ENCODE measurements around the gene FAM114A1.
"Not testable (repeated sequence)": the region's sequence is repeated elsewhere in the genome, so short reads cannot be mapped to it uniquely, and the experiment has no call there.

The FAM114A1 gene

DNA sequence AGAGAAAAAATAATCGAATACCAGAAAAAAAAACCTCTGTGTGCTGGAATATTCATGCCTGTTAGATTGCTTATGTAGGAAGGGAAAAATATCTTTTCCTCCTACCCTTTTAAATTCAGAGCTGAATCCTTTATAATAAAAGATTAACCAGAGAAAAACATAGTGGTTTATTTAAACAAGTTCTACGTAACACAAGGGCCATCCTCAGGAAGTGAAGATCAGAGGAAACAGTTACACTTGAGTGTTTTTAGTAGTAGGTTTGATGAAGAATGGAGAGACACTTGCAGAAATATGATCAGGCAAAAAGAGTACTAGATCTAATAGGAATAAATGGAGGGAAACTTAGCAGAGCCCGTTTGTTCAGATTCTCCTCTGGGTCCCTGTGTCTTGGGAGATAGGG lies 98.3 kb downstream of the FAM114A1 start:
- no peak for DNase-seq (ENCODE audit: low read depth, low spot score)

DNA sequence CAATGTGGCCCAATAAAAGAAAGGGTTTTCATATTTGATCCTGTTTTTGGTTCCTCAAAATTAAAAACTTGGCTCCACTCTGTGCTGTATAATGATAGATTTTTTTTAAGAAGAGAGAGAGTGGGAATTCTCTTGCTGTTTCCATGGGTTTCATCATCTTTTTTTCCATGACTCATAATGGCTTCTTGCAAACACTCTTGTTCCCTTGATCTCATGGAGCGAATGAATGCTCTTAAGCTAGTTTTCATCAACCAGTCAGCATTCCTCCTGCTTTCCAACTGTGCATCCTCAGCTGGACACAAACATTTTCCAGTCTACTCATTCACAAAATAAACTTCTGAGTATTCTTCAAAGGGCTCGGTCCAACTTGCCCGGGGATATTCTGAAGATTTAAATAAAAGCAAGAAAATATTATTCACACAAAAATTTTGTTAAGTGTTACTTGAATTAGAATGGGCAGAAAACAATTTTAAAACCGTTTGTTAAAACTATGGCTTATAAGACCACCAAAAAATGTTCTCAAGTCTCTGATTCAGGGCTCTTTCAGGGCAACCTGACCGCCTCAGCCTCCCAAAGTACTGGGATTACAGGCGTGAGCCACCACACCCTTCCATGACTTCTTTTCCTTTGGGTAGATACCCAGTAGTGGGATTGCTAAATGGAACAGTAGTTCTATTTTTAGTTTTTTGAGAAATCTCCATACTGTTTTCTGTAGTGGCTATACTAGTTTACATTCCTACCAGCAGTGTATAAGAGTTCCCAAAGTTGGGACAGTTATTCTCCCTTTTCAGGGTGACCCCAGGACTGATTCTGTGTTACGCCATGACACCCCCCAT lies 99.9 kb downstream of the FAM114A1 start:
- DNase-seq (ENCODE audit: low read depth, low spot score): no peak

DNA sequence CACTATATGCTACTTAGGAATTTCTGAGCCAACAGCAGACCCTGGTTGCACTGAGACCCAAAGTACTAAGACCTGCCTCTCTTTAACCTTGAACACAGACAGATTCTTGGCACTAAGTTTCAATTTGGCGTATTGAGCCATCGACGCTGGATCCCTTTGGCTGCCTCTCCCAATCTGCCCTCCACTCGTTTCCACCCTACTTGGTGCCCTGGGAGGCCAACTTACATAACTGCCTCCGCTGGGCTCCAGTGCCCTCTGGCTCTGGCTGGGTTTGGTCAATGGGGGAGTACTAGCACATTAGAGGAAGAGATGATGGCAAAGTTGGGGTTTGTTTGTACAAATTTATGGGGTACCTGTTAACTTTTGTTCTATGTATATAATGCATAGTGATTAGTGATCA lies 101.1 kb downstream of the FAM114A1 start:
- no peak for DNase-seq (ENCODE audit: low read depth, low spot score)

DNA sequence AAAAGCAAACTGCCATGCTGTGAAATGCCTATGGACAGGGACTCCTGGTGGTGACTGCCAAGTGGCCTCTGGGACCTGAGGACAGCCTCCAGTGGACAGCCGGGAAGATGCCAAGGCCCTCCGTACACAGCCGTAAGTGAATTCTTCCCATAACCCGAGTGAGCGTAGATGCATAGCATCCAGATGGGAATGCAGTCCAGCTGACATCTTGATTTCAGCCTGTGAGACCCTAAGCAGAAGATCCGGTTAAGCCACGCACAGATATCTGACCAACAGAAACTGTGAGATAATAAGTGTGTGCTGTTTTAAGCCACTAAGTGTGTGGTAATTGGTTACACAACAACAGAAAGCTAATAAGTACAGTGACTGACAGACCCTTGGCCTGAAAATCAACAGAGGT lies 108.7 kb downstream of the FAM114A1 start:
- no peak for DNase-seq (ENCODE audit: low read depth, low spot score)

DNA sequence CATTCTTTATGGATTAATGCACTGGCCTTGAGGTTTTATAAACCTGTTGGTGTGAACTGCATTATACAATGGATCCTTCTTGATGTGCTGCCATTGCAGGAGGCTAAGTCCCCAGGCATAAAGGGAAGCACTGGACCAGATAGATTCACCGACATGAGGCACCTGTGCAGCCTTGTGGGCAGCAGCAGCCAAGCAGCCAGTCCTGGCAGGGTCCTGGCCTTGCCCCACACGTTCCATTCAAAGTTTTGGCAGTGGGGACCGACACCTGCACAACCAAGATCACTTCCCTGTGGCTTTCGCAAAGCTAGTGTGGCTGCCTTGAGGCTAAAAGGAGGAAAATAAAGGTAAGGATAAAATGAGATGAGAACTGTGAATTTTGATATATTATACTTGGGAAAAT lies 111.5 kb downstream of the FAM114A1 start:
- DNase-seq (ENCODE audit: low read depth, low spot score): no peak

DNA sequence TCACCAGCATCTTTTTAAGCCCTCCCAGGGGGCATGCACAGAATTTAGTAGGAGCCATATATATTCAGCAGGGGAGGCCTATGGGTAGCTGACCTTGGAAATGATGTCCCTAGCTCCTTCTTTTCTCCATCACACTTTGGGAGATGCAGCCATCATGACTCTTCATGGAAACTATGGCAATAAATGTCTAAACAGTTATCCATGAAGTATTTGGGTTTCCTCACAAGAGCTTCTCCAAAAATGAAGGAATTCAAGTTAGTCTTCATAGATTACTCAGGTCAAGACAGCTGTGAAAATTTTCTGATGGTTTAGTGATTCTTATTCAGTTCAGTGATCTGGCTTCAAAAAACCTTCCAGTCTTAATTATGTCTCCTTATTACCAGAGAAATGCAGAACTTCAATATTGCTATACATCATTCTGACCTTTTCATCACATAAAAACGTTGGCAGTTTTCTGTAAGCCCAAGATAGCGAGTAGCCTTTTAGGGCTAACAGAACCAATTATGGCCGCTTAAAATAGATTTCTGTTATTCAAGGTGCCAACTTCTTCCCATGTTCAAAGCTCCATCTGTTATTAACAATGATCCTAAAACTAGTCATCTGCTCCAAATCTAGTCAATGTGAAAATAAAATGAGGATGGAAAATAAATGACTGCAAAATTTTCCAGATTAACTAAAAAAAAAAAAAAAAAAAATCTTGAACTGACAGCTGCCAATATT lies 112.1 kb downstream of the FAM114A1 start:
- no peak for DNase-seq (ENCODE audit: low read depth, low spot score)

DNA sequence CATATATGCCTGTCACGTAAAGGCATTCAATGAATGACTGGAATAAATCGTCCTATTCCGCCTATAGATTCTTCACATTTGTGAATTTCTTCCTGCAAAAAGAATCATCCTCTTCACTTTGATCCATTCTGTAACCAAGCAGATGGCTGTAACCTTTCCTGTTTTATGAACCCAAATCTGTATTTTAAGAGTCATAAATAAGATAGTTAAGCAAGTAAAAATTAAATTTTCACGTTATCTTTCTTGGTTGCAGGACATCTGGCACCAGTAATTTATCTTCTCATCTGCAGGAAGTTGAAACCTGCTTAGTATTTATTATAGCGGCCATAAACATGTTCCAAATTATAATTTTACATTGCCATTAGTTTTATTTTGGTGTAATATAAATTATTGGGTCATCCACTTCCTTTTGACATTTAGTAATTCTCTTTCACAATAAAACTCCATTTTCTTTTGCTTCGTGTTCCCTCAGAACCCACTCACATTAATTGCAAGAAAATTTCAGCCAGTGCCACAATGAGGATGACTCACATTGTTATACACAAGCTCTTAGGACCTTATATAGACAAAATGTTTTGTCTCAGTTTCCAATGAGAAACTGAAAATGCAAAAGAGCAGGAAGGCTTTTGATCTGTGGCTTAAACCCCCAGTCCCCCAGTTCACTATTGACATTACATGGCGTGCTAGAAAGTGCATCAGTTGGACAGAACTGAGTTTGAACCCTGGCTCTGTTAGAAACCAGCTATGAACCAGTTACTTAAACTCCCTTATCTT lies 113.5 kb downstream of the FAM114A1 start:
- no peak for DNase-seq (ENCODE audit: low read depth, low spot score)

DNA sequence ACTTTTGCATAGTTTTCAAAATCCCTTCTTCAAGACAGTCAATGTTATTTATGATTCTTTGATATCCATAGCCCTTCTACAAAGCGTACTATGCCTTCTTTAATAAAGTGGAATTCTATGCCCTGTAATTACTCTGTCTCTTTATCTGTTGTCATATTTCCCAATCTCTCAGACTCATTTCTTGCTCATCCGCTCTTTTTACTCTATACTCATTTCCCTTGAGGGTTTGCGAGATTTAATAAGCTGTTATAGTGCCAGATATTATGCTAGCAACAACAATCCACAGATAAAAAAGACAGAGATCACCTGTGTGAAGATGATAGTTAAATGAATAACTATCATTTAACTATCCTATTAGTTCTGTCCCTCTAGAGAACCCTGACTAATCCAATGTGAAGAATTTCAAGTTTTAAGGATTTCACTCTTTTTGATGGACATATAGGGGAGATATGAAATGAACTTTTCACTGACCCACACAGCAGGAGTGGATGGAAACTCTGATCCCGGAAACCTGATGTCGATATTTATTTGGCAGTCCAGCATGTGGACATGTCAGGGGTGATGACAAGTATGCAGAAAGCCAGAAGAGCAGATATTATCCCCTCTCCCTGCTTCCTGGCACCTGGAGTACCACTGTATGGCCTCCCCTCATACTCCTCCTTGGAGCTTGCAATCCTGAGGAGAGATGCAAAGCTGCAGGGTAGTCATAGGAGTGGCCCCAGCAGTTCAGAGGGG lies 114.9 kb downstream of the FAM114A1 start:
- DNase-seq (ENCODE audit: low read depth, low spot score): no peak

DNA sequence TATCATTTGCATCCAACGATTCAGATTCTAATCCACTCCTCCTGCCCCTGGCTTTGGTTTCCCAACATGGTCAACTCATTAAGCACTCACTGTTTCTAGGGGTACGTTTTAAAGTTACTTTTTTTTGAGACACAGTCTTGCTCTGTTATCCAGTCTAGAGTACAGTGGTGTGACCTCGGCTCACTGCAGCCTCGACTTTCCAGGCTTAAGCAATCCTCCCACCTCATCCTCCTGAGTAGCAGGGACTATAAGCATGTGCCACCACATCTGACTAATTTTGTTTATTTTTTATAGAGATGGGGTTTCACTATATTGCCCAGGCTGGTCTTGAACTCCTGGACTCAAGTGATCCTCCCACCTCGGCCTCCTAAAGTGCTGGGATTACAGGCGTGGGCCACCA lies 115.7 kb downstream of the FAM114A1 start:
- no peak for DNase-seq (ENCODE audit: low read depth, low spot score)

DNA sequence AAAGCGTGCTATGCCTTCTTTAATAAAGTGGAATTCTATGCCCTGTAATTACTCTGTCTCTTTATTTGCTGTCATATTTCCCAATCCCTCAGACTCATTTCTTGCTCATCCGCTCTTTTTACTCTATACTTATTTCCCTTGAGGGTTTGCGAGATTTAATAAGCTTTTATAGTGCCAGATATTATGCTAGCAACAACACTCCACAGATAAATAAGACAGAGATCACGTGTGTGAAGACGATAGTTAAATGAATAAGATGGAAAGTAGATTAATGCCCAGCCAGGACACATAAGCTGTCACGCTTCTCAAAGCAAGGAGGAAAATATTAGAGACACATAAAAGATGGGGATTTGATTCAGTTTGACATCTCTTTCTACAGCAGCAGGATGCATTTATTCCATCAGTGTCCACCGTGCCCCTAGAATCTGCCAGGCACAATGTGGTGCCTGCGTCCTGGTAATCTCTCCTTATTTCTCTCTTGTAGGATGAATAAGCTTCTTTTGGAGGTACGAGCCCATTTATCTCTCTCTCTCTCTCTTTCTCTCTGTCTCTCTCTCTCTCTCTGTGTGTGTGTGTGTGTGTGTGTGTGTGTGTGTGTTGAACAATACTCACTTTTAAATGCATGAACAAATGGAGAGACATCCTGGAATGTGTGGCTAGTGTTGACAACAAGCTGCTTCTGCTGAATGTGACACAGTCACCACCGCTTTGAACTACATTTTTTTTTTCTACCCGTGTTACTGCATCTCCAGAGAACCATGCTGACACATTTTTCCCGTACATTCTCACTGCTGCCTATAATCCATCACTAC lies 116.4 kb downstream of the FAM114A1 start:
- no peak for DNase-seq (ENCODE audit: low read depth, low spot score)

DNA sequence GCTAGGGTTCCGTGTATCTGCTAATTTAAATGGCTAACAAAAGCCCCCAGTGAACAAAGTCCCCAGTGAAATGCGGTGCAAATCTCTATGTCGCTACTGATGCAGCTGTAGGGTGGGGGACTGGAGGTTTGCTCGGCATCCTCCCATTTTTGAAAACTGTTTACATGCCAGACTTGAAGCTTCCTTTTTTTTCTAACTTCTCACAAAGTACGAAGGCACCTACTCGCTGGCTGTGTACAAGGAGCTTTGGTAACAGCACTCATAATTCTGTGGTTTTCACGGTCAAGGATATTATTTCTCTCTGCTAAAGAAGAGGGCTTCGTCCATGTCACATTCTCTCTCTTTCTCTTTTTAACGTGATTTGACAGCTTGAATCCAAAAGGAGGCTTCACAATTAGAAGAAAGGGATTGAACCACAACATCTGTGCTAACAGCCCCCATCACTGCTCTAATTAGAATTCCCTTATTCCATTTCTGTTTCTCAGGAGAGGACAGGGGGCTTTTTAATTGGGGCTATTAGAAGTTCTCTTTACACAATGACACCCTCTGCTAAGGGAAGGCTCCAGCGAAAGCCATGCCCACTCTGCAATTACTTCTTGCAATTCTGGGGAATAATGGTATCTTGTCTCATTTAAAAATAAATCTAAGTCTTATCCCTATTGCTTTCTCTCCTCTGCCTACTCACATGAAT lies 117.9 kb downstream of the FAM114A1 start:
- no peak for DNase-seq (ENCODE audit: low read depth, low spot score)

DNA sequence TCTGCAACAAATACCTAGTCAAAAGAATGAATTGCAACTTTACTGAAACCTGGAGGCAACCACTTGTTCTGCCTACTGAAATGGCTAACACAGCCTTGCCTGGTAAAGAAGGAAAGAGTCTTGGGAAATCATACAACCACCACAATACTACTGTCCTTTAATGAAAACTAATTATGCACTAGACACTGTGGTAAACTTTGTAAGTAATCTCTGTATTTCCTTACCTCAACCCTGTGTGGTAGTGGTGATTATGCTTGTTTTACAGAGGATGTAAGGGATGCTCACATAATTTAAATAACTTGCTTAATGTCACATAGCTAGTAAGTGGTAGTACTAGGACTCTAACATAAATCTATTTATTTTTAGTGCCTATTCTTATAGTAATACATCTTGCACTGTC lies 119.9 kb downstream of the FAM114A1 start:
- no peak for DNase-seq (ENCODE audit: low read depth, low spot score)

DNA sequence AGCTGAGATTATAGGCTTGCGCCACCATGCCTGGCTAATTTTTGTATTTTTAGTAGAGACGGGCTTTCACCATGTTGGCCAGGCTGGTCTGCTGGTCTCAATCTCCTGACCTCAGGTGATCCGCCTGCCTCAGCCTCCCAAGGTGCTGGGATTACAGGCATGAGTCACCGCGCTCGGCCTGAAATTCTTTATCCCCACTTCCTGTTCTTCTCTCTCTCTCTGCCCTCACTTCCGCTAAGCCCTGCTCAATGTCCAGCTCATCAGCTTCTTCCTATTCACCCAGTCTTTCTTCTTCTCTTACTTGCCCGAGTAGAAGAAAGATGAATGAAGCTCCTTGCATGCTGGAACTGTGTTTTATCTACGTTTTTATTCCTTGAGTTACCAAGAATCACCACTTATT lies 120.7 kb downstream of the FAM114A1 start:
- not testable (repeated sequence) for DNase-seq (ENCODE audit: low read depth, low spot score)

DNA sequence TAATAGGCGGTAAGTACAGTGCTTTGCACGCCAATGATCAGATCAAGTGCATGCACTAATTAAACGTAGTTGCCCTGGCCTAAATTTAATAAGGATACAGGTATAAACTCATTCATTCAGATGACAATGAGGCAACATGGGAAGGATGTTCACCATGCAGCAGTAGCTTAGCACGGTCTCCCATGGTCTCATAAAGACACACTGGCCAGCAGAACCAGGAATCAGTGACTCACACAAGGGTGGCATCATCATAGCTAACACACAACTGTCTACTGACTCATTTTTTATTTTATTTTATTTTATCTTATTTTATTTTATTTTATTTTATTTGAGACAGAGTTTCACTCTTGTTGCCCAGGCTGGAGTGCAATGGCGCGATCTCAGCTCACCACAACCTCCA lies 121.9 kb downstream of the FAM114A1 start:
- no peak for DNase-seq (ENCODE audit: low read depth, low spot score)

DNA sequence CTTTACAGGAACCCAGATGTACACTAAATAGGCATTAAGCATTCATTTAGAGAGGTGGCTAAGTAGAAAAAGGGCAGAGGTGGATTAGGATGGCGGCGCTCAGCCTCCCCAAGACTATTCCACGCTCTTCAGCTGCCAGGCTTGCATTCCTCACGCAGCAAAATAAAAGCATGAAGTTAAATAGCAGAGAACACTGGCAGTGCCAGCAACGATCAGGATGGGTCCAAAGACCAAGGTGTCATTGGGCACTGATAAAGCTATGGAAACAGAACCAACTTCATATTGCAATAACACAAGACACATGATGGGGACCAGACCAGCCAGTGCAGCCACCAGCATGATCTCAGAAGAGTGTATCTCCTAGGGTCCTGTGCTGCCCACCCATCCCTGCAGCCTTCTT lies 122.6 kb downstream of the FAM114A1 start:
- DNase-seq (ENCODE audit: low read depth, low spot score): no peak

DNA sequence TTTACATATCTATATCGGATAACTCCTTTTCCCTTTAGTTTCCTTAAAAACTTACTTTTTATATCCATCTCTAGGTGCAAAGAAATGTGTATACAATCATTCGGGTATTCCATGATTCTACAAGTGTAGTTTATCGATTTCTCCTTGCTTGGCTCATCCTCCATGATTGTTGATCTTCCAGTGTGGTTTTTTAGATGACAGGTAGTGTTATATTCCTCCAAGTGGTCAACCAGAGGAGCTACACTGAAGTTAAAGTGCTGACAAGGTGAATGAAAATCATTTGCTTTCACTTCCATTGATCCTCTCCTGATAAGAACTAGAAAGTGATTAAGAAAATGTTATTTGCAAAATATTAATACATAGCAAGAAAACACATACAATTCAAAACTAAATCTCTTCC lies 126.1 kb downstream of the FAM114A1 start:
- no peak for DNase-seq (ENCODE audit: low read depth, low spot score)

DNA sequence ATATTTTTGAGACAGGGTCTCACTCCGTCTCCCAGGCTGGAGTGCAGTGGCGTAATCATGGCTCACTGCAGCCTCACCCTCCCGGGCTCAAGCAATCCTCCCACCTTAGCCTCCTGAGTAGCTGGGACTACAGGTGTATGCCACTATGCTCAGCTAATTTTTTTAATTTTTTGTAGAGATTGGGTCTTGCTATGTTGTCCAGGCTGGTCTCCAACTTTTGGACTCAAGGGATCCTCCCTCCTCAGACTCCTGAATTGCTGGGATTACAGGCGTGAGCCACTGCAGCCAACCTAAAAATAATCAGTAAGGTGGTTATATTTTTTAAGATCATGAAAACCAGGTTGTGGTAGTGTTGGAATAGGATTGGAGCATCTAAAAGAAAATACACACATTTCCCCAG lies 126.5 kb downstream of the FAM114A1 start:
- DNase-seq (ENCODE audit: low read depth, low spot score): no peak

Measured in activated CD4-positive, CD25-positive, alpha-beta regulatory T cell treated with anti-CD3 and anti-CD28 coated beads, Interleukin-2, amount 50 U/mL, for 16 hours (primary cell).